Ishikawa (cell line): ENCODE data around the gene TBCD.

Experiments used
- CEBPB ChIP-seq: IDR thresholded peaks from 2 replicates; pipeline ENCODE4 v1.6.1; 2012
- CREB1 ChIP-seq: IDR thresholded peaks from 2 replicates; pipeline ENCODE4 v1.6.1; 2012; ENCODE audit warnings: low read depth
- EGR1 ChIP-seq: IDR thresholded peaks from 2 replicates; pipeline ENCODE4 v1.6.1; 2012
- EP300 ChIP-seq: IDR thresholded peaks from 2 replicates; pipeline ENCODE4 v1.6.1; 2012; ENCODE audit warnings: borderline replicate concordance
- FOXM1 ChIP-seq: IDR thresholded peaks from 2 replicates; pipeline ENCODE4 v1.6.1; 2012; ENCODE audit warnings: low read depth, borderline replicate concordance
- NFIC ChIP-seq: IDR thresholded peaks from 2 replicates; pipeline ENCODE4 v1.6.1; 2012
- RAD21 ChIP-seq: IDR thresholded peaks from 2 replicates; pipeline ENCODE4 v1.6.1; 2012; ENCODE audit warnings: low read depth
- TAF1 ChIP-seq: IDR thresholded peaks from 2 replicates; pipeline ENCODE4 v1.6.1; 2012; ENCODE audit warnings: low read depth, mild to moderate bottlenecking
- TCF12 ChIP-seq: IDR thresholded peaks from 2 replicates; pipeline ENCODE4 v1.6.1; 2012; ENCODE audit warnings: low read depth
- TEAD4 ChIP-seq: IDR thresholded peaks from 2 replicates; pipeline ENCODE4 v1.6.1; 2012
- USF1 ChIP-seq: IDR thresholded peaks from 2 replicates; pipeline ENCODE4 v1.6.1; 2012
- YY1 ChIP-seq: IDR thresholded peaks from 2 replicates; pipeline ENCODE4 v1.6.1; 2012; ENCODE audit warnings: low read depth
- ZBTB7A ChIP-seq: IDR thresholded peaks from 2 replicates; pipeline ENCODE4 v1.6.1; 2012; ENCODE audit warnings: low read depth
- TF ChIP-seq, protein P1 (sequence below): IDR thresholded peaks from 2 replicates; pipeline ENCODE4 v1.6.1; 2012; ENCODE audit warnings: low read depth, mild to moderate bottlenecking
- TF ChIP-seq, protein P2 (sequence below): IDR thresholded peaks from 2 replicates; pipeline ENCODE4 v1.6.1; 2012

The TBCD gene

GRCh38 chr17:82863941-82864712 lies 112.3 kb downstream of the TBCD start:
- 0 out of 2 replicates have a peak, but pooled peaks have one; percentile 32 for TF ChIP-seq ZBTB7A
- TF ChIP-seq NFIC = no peak
- TF ChIP-seq, protein P1, sequence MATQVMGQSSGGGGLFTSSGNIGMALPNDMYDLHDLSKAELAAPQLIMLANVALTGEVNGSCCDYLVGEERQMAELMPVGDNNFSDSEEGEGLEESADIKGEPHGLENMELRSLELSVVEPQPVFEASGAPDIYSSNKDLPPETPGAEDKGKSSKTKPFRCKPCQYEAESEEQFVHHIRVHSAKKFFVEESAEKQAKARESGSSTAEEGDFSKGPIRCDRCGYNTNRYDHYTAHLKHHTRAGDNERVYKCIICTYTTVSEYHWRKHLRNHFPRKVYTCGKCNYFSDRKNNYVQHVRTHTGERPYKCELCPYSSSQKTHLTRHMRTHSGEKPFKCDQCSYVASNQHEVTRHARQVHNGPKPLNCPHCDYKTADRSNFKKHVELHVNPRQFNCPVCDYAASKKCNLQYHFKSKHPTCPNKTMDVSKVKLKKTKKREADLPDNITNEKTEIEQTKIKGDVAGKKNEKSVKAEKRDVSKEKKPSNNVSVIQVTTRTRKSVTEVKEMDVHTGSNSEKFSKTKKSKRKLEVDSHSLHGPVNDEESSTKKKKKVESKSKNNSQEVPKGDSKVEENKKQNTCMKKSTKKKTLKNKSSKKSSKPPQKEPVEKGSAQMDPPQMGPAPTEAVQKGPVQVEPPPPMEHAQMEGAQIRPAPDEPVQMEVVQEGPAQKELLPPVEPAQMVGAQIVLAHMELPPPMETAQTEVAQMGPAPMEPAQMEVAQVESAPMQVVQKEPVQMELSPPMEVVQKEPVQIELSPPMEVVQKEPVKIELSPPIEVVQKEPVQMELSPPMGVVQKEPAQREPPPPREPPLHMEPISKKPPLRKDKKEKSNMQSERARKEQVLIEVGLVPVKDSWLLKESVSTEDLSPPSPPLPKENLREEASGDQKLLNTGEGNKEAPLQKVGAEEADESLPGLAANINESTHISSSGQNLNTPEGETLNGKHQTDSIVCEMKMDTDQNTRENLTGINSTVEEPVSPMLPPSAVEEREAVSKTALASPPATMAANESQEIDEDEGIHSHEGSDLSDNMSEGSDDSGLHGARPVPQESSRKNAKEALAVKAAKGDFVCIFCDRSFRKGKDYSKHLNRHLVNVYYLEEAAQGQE = no peak
- TF ChIP-seq USF1 = no peak
- TF ChIP-seq CEBPB = no peak
- no peak for TF ChIP-seq CREB1
- TF ChIP-seq EP300 = no peak
- no peak for TF ChIP-seq TAF1
- peak; percentile 61; the same call in 1 of the 2 replicates for TF ChIP-seq YY1
- TF ChIP-seq, protein P2, sequence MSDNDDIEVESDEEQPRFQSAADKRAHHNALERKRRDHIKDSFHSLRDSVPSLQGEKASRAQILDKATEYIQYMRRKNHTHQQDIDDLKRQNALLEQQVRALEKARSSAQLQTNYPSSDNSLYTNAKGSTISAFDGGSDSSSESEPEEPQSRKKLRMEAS = 0 out of 2 replicates have a peak, but pooled peaks have one; percentile 35

GRCh38 chr17:82864713-82865248 lies 112.9 kb downstream of the TBCD start:
- no peak for TF ChIP-seq TAF1
- TF ChIP-seq ZBTB7A = no peak
- TF ChIP-seq NFIC = no peak
- no peak for TF ChIP-seq USF1
- no peak for TF ChIP-seq CREB1
- no peak for TF ChIP-seq TEAD4
- no peak for TF ChIP-seq RAD21

GRCh38 chr17:82865274-82865673 lies 113.4 kb downstream of the TBCD start:
- no peak for TF ChIP-seq EGR1
- TF ChIP-seq CEBPB = no peak
- TF ChIP-seq FOXM1 = no peak
- no peak for TF ChIP-seq RAD21
- TF ChIP-seq, protein P2 = no peak
- no peak for TF ChIP-seq CREB1
- no peak for TF ChIP-seq NFIC
- TF ChIP-seq, protein P1 = no peak
- TF ChIP-seq USF1 = no peak
- no peak for TF ChIP-seq ZBTB7A
- TF ChIP-seq YY1 = no peak
- TF ChIP-seq TAF1 = no peak
- no peak for TF ChIP-seq TCF12
- no peak for TF ChIP-seq TEAD4
- no peak for TF ChIP-seq EP300

DNA sequence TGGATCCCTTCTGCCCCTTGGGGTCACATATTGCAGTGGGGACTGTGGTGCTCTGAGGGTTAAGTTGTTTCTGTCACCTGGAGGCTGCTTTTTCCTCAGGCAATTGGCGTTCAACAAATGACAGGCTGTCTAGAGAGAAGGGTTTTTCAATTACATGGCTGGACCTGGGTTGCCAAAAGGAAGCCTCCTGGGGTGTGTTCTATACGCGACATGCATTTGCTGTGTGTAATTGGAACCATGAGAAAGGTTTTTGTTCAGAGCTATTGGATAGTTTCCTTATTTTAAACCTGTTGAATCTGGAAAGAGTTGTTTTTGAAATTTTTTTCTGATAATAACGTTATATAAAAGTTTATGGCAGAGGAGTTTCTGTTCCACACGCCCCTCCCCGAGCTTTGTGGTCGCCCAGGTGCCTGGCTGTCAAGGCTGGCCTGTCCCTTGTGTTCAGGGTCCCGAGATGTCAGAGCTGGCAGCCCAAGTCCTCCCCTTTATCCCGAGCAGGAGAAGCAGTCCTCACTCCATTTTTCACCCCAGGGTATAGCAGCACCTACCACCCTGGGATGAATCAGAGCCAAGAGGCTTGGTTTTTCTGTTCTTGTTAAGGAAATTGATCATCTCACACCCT lies 114.0 kb downstream of the TBCD start:
- no peak for TF ChIP-seq TAF1
- no peak for TF ChIP-seq ZBTB7A
- TF ChIP-seq CREB1 = no peak
- no peak for TF ChIP-seq CEBPB
- TF ChIP-seq EP300 = no peak
- TF ChIP-seq TEAD4 = no peak
- TF ChIP-seq TCF12 = no peak
- no peak for TF ChIP-seq USF1
- TF ChIP-seq RAD21 = no peak
- no peak for TF ChIP-seq FOXM1
